Measurements from ENCODE around the gene SLCO2A1. TPM values are rescaled to one million over a fixed set of nuclear protein-coding genes. Genes with fewer than 3 reads are reported as not detected.

SLCO2A1 gene
- total RNA-seq, 2 donors from 2014 or later = 15.9 to 46.7 TPM

GRCh38 chr3:133880886-133881455 lies 148.8 kb downstream of the SLCO2A1 start:
- Histone ChIP-seq H3K36me3 (no peaks in the 10 kb centered on the region), H3K9me3 (no peaks in the 10 kb centered on the region), H3K27me3 (replicated peaks; ENCODE audit: insufficient read depth) (no peaks in the 10 kb centered on the region), H3K27ac (no peak overlapping the region), H3K4me1 (replicated peaks) (no peaks in the 10 kb centered on the region), H3K4me3 (no peak overlapping the region)
- WGBS = 96% methylated on average over 4 of the region's 4 CpGs
- DNase-seq (ENCODE audit: low spot score) = no peak
- intact Hi-C loops (cut with DNase I) = no loop called here
- TF ChIP-seq POLR2AphosphoS5 (IDR thresholded peaks at IDR 0.05) (no peak), POLR2A (IDR thresholded peaks at IDR 0.05) (no peak), CTCF (IDR thresholded peaks at IDR 0.05) (no peak)

DNA sequence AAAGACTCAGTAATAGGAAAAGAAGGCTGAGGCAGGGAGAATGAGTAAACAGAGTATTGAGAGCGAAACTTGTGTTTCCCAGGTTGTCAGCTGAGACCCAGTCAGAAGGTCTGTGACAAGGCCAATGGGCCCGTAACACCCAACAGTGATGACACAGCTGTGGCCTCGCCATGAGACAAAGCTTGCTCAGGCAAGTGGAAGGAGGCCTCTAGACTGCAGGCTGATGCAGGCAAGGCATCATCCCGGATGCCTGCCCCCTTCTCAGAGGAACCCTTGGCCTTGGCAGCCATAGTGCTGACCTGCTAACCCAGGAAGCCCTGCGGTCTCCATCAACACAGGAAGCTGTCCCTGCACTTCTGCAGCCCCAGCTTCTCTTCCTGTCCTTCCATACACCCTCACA lies 149.4 kb downstream of the SLCO2A1 start:
- WGBS = 95% methylated on average over 5 of the region's 5 CpGs
- Histone ChIP-seq H3K9me3 (no peaks in the 10 kb centered on the region), H3K36me3 (no peaks in the 10 kb centered on the region), H3K27me3 (replicated peaks; ENCODE audit: insufficient read depth) (no peaks in the 10 kb centered on the region), H3K27ac (no peak overlapping the region), H3K4me1 (replicated peaks) (no peaks in the 10 kb centered on the region), H3K4me3 (no peak overlapping the region)
- intact Hi-C loops (cut with DNase I) = no loop called here
- TF ChIP-seq POLR2AphosphoS5 (IDR thresholded peaks at IDR 0.05) = no peak
- DNase-seq (ENCODE audit: low spot score) = no peak

GRCh38 chr3:133878518-133878917 lies 151.2 kb downstream of the SLCO2A1 start:
- no peak for DNase-seq (ENCODE audit: low spot score)
- H3K4me3 ChIP-seq = no peak overlapping the region
- H3K4me1 ChIP-seq (replicated peaks) = no peaks in the 10 kb centered on the region
- H3K27me3 ChIP-seq (replicated peaks; ENCODE audit: insufficient read depth) = no peaks in the 10 kb centered on the region
- no peak for TF ChIP-seq POLR2A (IDR thresholded peaks at IDR 0.05)
- no peak for TF ChIP-seq CTCF (IDR thresholded peaks at IDR 0.05)
- TF ChIP-seq POLR2AphosphoS5 (IDR thresholded peaks at IDR 0.05) = no peak
- H3K36me3 ChIP-seq = no peaks in the 10 kb centered on the region
- no peak overlapping the region for H3K27ac ChIP-seq
- no peaks in the 10 kb centered on the region for H3K9me3 ChIP-seq
- intact Hi-C loops (cut with DNase I) = no loop called here
- WGBS = 98% methylated on average over 3 of the region's 3 CpGs

Other genes with a start within 250 kb of the SLCO2A1 start
- gene SRPRB, start 224.1 kb downstream of the SLCO2A1 start, total RNA-seq = 10 to 100 TPM; 25.5 to 29.1 TPM
- 1 to 10 TPM; 4.5 to 7.1 TPM for gene RAB6B, start 134.0 kb downstream of the SLCO2A1 start, total RNA-seq
- gene RYK, start 220.9 kb upstream of the SLCO2A1 start, total RNA-seq = 10 to 100 TPM; 61.6 to 95.8 TPM